HepG2 (cell line): ENCODE results near the gene ABL2. TPM values are rescaled to one million over a fixed set of nuclear protein-coding genes. Genes with fewer than 3 reads are reported as not detected.

Experiments
- ERF ChIP-seq: IDR thresholded peaks from 2 replicates; pipeline ENCODE4 v1.6.1; 2018; ENCODE audit warnings: missing biosample characterization, missing genetic modification reagents
- ETV6 ChIP-seq: sonication (generic); formaldehyde crosslinking; conservative IDR thresholded peaks from 2 replicates; pipeline ENCODE4 v1.4.0; 2020; ENCODE audit warnings: missing genetic modification reagents
- FIP1L1 ChIP-seq: fragments of 200-400 bp; formaldehyde crosslinking; IDR thresholded peaks from 2 replicates; pipeline ENCODE4 v1.6.1; 2018; ENCODE audit warnings: low read depth, mild to moderate bottlenecking, low read length, moderate library complexity, borderline replicate concordance; ENCODE audit not compliant: insufficient read depth
- FOXC1 ChIP-seq: sonication (generic); formaldehyde crosslinking; IDR thresholded peaks from 2 replicates; pipeline ENCODE4 v1.8.0; 2022; ENCODE audit warnings: mild to moderate bottlenecking, missing genetic modification reagents, borderline replicate concordance
- GLI4 ChIP-seq: sonication (generic); formaldehyde crosslinking; IDR thresholded peaks from 2 replicates; pipeline ENCODE4 v1.5.1; 2020; ENCODE audit warnings: missing genetic modification reagents, mild to moderate bottlenecking, moderate library complexity, borderline replicate concordance
- KLF9 ChIP-seq: IDR thresholded peaks from 2 replicates; pipeline ENCODE4 v1.6.1; 2016; ENCODE audit warnings: low read depth
- MEIS2 ChIP-seq: sonication (generic); formaldehyde crosslinking; IDR thresholded peaks from 2 replicates; pipeline ENCODE4 v1.9.0; 2021; ENCODE audit warnings: mild to moderate bottlenecking, missing genetic modification reagents
- NR2F2 ChIP-seq: IDR thresholded peaks from 2 replicates; pipeline ENCODE4 v1.6.1; 2012; ENCODE audit warnings: low read depth, inconsistent platforms, borderline replicate concordance
- TBX2 ChIP-seq: sonication (generic); formaldehyde crosslinking; IDR thresholded peaks from 2 replicates; pipeline ENCODE4 v1.5.0; 2020; ENCODE audit warnings: missing genetic modification reagents, mild to moderate bottlenecking, borderline replicate concordance
- XRCC5 ChIP-seq: fragments of 200-400 bp; formaldehyde crosslinking; optimal IDR thresholded peaks from 2 replicates; pipeline ENCODE3; 2017; ENCODE audit warnings: mild to moderate bottlenecking, low read length
- ZC3H4 ChIP-seq: sonication (generic); formaldehyde crosslinking; IDR thresholded peaks from 2 replicates; pipeline ENCODE4 v1.4.0; 2020; ENCODE audit warnings: missing genetic modification reagents, borderline replicate concordance
- ZNF44 ChIP-seq: sonication (generic); formaldehyde crosslinking; IDR thresholded peaks from 2 replicates; pipeline ENCODE4 v1.5.1; 2020; ENCODE audit warnings: mild to moderate bottlenecking, missing genetic modification reagents
- polyA plus RNA-seq, 8 experiments: library from polyadenylated mRNA; depleted of rRNA in 3 of 8; stranded (reverse) in 7 of 8; unstranded in 1 of 8; fragments of >200 nt; fragmentation: Illumina TruSeq in 4 of 8; extraction: Trizol in 4 of 8; gene quantifications; 2 replicates each; pipeline versions ENCODE4 v1.2.1 to v1.2.3, GENCODE V29; 2011 to 2016; ENCODE audit warnings: low read depth in 4 of 8, missing spikeins in 1 of 8, mixed read lengths in 1 of 8; ENCODE audit not compliant: insufficient read depth in 1 of 8
- total RNA-seq, 5 experiments: library from RNA; depleted of rRNA; stranded (reverse); fragments of >200 nt; fragmentation: Illumina TruSeq; extraction: Trizol; gene quantifications; 2 replicates each; pipeline ENCODE4 v1.2.3, GENCODE V29; 2016; ENCODE audit warnings: low read depth in 1 of 5
- TF ChIP-seq, protein P1 (sequence below): sonication (generic); formaldehyde crosslinking; IDR thresholded peaks from 2 replicates; pipeline ENCODE4 v1.4.0; 2020; ENCODE audit warnings: missing genetic modification reagents
- TF ChIP-seq, protein P2 (sequence below), 2 experiments: sonication (generic) in 1 of 2; formaldehyde crosslinking in 1 of 2; IDR thresholded peaks; 2 replicates each; pipeline versions ENCODE4 v1.6.1 to v1.9.0; 2014 to 2022; ENCODE audit warnings: antibody characterized with exemption in 1 of 2, borderline replicate concordance in 1 of 2, inconsistent platforms in 1 of 2, low read depth in 1 of 2, missing genetic modification reagents in 1 of 2
- TF ChIP-seq, protein P3 (sequence below): sonication (generic); formaldehyde crosslinking; IDR thresholded peaks from 2 replicates; pipeline ENCODE4 v1.4.0; 2020; ENCODE audit warnings: missing genetic modification reagents, borderline replicate concordance

The ABL2 gene
- total and polyA plus RNA-seq, 2 of the 13 experiments (the other 11 are each of a cell fraction or from before 2014, with no cell fraction given) = 5.8 to 6.0 TPM

DNA sequence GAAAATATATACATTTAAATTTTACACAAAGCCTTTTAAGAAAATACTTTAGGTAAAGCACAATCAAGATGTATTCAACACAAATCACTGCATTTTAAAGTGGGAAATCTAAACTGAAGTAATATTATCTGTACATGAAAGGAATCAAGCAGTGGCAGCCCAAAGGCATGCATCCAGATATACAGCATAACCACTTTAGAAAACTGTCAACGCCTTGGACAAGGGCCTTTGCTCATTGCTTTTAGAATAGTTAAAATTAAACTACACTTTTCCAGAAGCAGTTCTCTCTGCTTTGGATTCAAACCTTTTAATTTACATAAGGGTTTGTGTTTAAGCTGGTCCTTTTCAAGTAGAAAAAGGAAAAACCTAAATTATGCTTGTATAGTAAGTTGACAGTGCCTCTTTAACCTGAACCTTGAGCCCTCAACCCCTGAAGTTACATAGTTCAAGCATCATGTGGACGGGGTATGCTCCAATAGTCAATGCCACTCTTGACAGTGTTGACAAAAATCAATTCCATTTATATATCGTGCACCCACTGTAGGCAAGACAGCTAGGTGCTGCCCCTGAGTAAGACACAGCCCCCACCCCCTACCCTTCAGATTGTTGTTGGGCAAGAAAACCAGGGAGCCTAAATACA lies 124.7 kb downstream of the ABL2 start (continued):
- TF ChIP-seq, protein P1, sequence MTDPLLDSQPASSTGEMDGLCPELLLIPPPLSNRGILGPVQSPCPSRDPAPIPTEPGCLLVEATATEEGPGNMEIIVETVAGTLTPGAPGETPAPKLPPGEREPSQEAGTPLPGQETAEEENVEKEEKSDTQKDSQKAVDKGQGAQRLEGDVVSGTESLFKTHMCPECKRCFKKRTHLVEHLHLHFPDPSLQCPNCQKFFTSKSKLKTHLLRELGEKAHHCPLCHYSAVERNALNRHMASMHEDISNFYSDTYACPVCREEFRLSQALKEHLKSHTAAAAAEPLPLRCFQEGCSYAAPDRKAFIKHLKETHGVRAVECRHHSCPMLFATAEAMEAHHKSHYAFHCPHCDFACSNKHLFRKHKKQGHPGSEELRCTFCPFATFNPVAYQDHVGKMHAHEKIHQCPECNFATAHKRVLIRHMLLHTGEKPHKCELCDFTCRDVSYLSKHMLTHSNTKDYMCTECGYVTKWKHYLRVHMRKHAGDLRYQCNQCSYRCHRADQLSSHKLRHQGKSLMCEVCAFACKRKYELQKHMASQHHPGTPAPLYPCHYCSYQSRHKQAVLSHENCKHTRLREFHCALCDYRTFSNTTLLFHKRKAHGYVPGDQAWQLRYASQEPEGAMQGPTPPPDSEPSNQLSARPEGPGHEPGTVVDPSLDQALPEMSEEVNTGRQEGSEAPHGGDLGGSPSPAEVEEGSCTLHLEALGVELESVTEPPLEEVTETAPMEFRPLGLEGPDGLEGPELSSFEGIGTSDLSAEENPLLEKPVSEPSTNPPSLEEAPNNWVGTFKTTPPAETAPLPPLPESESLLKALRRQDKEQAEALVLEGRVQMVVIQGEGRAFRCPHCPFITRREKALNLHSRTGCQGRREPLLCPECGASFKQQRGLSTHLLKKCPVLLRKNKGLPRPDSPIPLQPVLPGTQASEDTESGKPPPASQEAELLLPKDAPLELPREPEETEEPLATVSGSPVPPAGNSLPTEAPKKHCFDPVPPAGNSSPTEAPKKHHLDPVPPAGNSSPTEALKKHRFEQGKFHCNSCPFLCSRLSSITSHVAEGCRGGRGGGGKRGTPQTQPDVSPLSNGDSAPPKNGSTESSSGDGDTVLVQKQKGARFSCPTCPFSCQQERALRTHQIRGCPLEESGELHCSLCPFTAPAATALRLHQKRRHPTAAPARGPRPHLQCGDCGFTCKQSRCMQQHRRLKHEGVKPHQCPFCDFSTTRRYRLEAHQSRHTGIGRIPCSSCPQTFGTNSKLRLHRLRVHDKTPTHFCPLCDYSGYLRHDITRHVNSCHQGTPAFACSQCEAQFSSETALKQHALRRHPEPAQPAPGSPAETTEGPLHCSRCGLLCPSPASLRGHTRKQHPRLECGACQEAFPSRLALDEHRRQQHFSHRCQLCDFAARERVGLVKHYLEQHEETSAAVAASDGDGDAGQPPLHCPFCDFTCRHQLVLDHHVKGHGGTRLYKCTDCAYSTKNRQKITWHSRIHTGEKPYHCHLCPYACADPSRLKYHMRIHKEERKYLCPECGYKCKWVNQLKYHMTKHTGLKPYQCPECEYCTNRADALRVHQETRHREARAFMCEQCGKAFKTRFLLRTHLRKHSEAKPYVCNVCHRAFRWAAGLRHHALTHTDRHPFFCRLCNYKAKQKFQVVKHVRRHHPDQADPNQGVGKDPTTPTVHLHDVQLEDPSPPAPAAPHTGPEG (CRISPR knock-in tag) = no peak
- TF ChIP-seq FIP1L1 (no peak), KLF9 (CRISPR knock-in tag) (no peak), XRCC5 (no peak), NR2F2 (peak; percentile 79), ZNF44 (no peak), ZC3H4 (CRISPR knock-in tag) (no peak), MEIS2 (CRISPR knock-in tag) (peak; percentile 86), ETV6 (CRISPR knock-in tag) (no peak), TBX2 (CRISPR knock-in tag) (peak; percentile 83), GLI4 (CRISPR knock-in tag) (no peak), FOXC1 (CRISPR knock-in tag) (0 out of 2 replicates have a peak, but pooled peaks have one; percentile 59), ERF (CRISPR knock-in tag) (peak; percentile 79; the same call in 1 of the 2 replicates)
- TF ChIP-seq, protein P2, sequence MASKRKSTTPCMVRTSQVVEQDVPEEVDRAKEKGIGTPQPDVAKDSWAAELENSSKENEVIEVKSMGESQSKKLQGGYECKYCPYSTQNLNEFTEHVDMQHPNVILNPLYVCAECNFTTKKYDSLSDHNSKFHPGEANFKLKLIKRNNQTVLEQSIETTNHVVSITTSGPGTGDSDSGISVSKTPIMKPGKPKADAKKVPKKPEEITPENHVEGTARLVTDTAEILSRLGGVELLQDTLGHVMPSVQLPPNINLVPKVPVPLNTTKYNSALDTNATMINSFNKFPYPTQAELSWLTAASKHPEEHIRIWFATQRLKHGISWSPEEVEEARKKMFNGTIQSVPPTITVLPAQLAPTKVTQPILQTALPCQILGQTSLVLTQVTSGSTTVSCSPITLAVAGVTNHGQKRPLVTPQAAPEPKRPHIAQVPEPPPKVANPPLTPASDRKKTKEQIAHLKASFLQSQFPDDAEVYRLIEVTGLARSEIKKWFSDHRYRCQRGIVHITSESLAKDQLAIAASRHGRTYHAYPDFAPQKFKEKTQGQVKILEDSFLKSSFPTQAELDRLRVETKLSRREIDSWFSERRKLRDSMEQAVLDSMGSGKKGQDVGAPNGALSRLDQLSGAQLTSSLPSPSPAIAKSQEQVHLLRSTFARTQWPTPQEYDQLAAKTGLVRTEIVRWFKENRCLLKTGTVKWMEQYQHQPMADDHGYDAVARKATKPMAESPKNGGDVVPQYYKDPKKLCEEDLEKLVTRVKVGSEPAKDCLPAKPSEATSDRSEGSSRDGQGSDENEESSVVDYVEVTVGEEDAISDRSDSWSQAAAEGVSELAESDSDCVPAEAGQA (IDR thresholded peaks at IDR 0.05; ENCODE audit: low read depth) = no peak
- TF ChIP-seq, protein P2 (CRISPR knock-in tag; IDR thresholded peaks at IDR 0.05; ENCODE audit: borderline replicate concordance) = no peak
- TF ChIP-seq, protein P3, sequence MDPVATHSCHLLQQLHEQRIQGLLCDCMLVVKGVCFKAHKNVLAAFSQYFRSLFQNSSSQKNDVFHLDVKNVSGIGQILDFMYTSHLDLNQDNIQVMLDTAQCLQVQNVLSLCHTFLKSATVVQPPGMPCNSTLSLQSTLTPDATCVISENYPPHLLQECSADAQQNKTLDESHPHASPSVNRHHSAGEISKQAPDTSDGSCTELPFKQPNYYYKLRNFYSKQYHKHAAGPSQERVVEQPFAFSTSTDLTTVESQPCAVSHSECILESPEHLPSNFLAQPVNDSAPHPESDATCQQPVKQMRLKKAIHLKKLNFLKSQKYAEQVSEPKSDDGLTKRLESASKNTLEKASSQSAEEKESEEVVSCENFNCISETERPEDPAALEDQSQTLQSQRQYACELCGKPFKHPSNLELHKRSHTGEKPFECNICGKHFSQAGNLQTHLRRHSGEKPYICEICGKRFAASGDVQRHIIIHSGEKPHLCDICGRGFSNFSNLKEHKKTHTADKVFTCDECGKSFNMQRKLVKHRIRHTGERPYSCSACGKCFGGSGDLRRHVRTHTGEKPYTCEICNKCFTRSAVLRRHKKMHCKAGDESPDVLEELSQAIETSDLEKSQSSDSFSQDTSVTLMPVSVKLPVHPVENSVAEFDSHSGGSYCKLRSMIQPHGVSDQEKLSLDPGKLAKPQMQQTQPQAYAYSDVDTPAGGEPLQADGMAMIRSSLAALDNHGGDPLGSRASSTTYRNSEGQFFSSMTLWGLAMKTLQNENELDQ (CRISPR knock-in tag) = no peak
